ENCODE results near the gene CCT7. TPM values are rescaled to one million over a fixed set of nuclear protein-coding genes. Genes with fewer than 3 reads are reported as not detected.

Gene CCT7
- polyA plus RNA-seq, 1 donor from 2014 or later: 310 TPM

GRCh38 chr2:73218298-73218697, 15.8 kb upstream of the CCT7 start:
- no peak for TF ChIP-seq TAF1 (IDR thresholded peaks at IDR 0.05; ENCODE audit: low read depth)
- no peak for TF ChIP-seq EP300 (conservative IDR thresholded peaks at IDR 0.05; ENCODE audit: poor library complexity, severe bottlenecking)
- TF ChIP-seq SMC3 (conservative IDR thresholded peaks at IDR 0.05; ENCODE audit: poor library complexity): no peak
- no peak for TF ChIP-seq MXI1 (conservative IDR thresholded peaks at IDR 0.05; ENCODE audit: poor library complexity, severe bottlenecking)
- TF ChIP-seq EZH2 (IDR thresholded peaks at IDR 0.05; ENCODE audit: borderline replicate concordance, insufficient read depth, low read length, poor library complexity, severe bottlenecking): no peak
- TF ChIP-seq POLR2AphosphoS5 (IDR thresholded peaks at IDR 0.05): no peak
- TF ChIP-seq, protein P1, sequence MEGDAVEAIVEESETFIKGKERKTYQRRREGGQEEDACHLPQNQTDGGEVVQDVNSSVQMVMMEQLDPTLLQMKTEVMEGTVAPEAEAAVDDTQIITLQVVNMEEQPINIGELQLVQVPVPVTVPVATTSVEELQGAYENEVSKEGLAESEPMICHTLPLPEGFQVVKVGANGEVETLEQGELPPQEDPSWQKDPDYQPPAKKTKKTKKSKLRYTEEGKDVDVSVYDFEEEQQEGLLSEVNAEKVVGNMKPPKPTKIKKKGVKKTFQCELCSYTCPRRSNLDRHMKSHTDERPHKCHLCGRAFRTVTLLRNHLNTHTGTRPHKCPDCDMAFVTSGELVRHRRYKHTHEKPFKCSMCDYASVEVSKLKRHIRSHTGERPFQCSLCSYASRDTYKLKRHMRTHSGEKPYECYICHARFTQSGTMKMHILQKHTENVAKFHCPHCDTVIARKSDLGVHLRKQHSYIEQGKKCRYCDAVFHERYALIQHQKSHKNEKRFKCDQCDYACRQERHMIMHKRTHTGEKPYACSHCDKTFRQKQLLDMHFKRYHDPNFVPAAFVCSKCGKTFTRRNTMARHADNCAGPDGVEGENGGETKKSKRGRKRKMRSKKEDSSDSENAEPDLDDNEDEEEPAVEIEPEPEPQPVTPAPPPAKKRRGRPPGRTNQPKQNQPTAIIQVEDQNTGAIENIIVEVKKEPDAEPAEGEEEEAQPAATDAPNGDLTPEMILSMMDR (IDR thresholded peaks at IDR 0.05; ENCODE audit: poor library complexity, severe bottlenecking): no peak
- TF ChIP-seq REST (IDR thresholded peaks at IDR 0.05; ENCODE audit: borderline replicate concordance): no peak
- no peak for TF ChIP-seq RAD21 (conservative IDR thresholded peaks at IDR 0.05)
- Histone ChIP-seq H3K27ac (ENCODE audit: low read length) (no peak overlapping the region), H3K9me2 (ENCODE audit: insufficient read depth, low read length) (no peaks in the 10 kb centered on the region), H3K27me3 (ENCODE audit: insufficient read depth, low read depth, low read length) (no peaks in the 10 kb centered on the region), H3K9me3 (ENCODE audit: low read length) (no peaks in the 10 kb centered on the region), H2AFZ (ENCODE audit: low read depth, low read length) (no peak overlapping the region), H3K4me2 (ENCODE audit: low read length) (no peak overlapping the region), H3K36me3 (ENCODE audit: insufficient read depth, low read length) (peaks cover 6% of the 10 kb centered on the region), H3K9ac (ENCODE audit: low read length) (no peak overlapping the region), H4K20me1 (ENCODE audit: insufficient read depth) (no peaks in the 10 kb centered on the region), H3F3A (ENCODE audit: insufficient read depth, low read length, poor library complexity, severe bottlenecking) (no peaks in the 10 kb centered on the region), H3K79me2 (replicated peaks; ENCODE audit: insufficient read depth, low read length) (no peaks in the 10 kb centered on the region), H3K4me3 (ENCODE audit: low read length) (no peak overlapping the region)

DNA sequence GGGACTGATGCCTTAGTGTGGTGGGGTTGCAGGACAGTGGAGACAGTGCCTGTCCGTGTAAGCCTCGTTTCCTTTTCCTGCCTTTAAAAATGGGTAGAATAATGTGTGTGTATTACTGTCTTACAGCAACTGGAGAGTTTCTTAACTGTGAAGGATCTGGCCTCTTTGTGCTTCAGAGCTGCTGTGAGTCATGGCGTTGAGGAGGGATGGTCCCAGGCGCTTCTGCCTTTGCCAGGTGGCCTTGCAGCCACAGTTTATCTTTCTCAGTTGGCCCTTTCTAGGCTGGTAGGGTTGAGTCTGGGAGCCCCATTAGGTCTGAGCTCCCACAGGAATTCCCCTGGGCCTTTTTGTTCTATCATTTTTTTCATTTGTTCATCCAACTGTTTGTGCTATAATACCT, 10.3 kb upstream of the CCT7 start:
- Histone ChIP-seq H3K9me3 (ENCODE audit: low read length) (no peaks in the 10 kb centered on the region), H2AFZ (ENCODE audit: low read depth, low read length) (no peak overlapping the region), H3K79me2 (replicated peaks; ENCODE audit: insufficient read depth, low read length) (no peaks in the 10 kb centered on the region), H3K4me3 (ENCODE audit: low read length) (no peak overlapping the region), H3K27ac (ENCODE audit: low read length) (no peak overlapping the region), H3K4me2 (ENCODE audit: low read length) (no peak overlapping the region), H3K36me3 (ENCODE audit: insufficient read depth, low read length) (peaks cover 6% of the 10 kb centered on the region), H3K9ac (ENCODE audit: low read length) (no peak overlapping the region), H4K20me1 (ENCODE audit: insufficient read depth) (no peaks in the 10 kb centered on the region), H3K9me2 (ENCODE audit: insufficient read depth, low read length) (no peaks in the 10 kb centered on the region), H3K27me3 (ENCODE audit: insufficient read depth, low read depth, low read length) (no peaks in the 10 kb centered on the region), H3F3A (ENCODE audit: insufficient read depth, low read length, poor library complexity, severe bottlenecking) (no peaks in the 10 kb centered on the region)
- TF ChIP-seq TAF1 (IDR thresholded peaks at IDR 0.05; ENCODE audit: low read depth) (no peak), POLR2AphosphoS5 (IDR thresholded peaks at IDR 0.05) (no peak), EP300 (conservative IDR thresholded peaks at IDR 0.05; ENCODE audit: poor library complexity, severe bottlenecking) (no peak), RAD21 (conservative IDR thresholded peaks at IDR 0.05) (no peak), MXI1 (conservative IDR thresholded peaks at IDR 0.05; ENCODE audit: poor library complexity, severe bottlenecking) (no peak), REST (IDR thresholded peaks at IDR 0.05; ENCODE audit: borderline replicate concordance) (no peak), EZH2 (IDR thresholded peaks at IDR 0.05; ENCODE audit: borderline replicate concordance, insufficient read depth, low read length, poor library complexity, severe bottlenecking) (no peak), SMC3 (conservative IDR thresholded peaks at IDR 0.05; ENCODE audit: poor library complexity) (no peak)
- TF ChIP-seq, protein P1 (IDR thresholded peaks at IDR 0.05; ENCODE audit: poor library complexity, severe bottlenecking): no peak

Measured in neural cell (in vitro differentiated cells).